GM06990 (cell line): Measurements from ENCODE around the gene EFEMP2.

Experiments used
- DNase-seq: peaks from one replicate; pipeline ENCODE4 v3.0.0-alpha.2; 2011; ENCODE audit not compliant: insufficient read length; ENCODE audit errors: extremely low read depth
- H3K27me3 ChIP-seq: replicated peaks from 2 replicates; pipeline ENCODE4 v1.6.0; 2011; ENCODE audit warnings: low read length; ENCODE audit not compliant: control insufficient read depth, insufficient read depth
- H3K36me3 ChIP-seq: 2 replicates; pipeline ENCODE4 v1.5.1; 2011; ENCODE audit warnings: low read length; ENCODE audit not compliant: control insufficient read depth, insufficient read depth
- H3K4me3 ChIP-seq: replicated peaks from 2 replicates; pipeline ENCODE4 v1.5.1; 2011; ENCODE audit warnings: low read depth, mild to moderate bottlenecking, control low read depth, low read length
- TF ChIP-seq, protein P1 (sequence below): IDR thresholded peaks from 2 replicates; pipeline ENCODE4 v1.5.1; 2011; ENCODE audit warnings: low read length, control low read depth, mild to moderate bottlenecking, inconsistent platforms; ENCODE audit not compliant: insufficient read depth, poor library complexity, severe bottlenecking

EFEMP2 gene

DNA sequence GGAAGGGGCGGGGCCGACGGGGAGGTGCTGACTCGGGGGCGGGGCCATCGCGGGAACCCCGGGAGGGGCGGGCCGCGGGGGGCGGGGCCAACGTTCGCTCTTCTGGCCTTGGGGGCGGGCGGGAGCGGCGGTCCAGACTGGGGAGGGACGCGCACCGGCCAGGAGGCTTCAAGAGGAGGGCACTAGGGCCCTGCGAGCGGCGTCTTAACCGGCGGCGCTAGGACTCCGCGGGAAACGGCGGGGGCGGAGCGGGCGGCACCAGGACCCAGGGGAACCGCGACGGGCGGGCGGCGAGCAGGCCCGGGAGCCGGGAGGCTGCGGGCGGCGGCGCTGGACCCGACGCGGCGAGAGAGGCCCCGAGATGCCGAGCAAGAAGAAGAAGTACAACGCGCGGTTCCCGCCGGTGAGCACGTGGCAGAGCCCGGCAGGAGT is 46.6 kb upstream of the EFEMP2 start, which contains the start of gene DRAP1:
Gene DRAP1 (plus strand): TSS at position 286 of the 432 bp plus-strand sequence. CDS start 76 bp downstream, at position 362.
- peak; percentile 96 for DNase-seq
- H3K4me3 ChIP-seq: peak within 1 kb of the TSS; percentile 96
- H3K27me3 ChIP-seq: no peaks in the 10 kb centered on the region
- H3K36me3 ChIP-seq: peaks cover 13% of the 10 kb centered on the region
- TF ChIP-seq, protein P1, sequence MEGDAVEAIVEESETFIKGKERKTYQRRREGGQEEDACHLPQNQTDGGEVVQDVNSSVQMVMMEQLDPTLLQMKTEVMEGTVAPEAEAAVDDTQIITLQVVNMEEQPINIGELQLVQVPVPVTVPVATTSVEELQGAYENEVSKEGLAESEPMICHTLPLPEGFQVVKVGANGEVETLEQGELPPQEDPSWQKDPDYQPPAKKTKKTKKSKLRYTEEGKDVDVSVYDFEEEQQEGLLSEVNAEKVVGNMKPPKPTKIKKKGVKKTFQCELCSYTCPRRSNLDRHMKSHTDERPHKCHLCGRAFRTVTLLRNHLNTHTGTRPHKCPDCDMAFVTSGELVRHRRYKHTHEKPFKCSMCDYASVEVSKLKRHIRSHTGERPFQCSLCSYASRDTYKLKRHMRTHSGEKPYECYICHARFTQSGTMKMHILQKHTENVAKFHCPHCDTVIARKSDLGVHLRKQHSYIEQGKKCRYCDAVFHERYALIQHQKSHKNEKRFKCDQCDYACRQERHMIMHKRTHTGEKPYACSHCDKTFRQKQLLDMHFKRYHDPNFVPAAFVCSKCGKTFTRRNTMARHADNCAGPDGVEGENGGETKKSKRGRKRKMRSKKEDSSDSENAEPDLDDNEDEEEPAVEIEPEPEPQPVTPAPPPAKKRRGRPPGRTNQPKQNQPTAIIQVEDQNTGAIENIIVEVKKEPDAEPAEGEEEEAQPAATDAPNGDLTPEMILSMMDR: no peak

DNA sequence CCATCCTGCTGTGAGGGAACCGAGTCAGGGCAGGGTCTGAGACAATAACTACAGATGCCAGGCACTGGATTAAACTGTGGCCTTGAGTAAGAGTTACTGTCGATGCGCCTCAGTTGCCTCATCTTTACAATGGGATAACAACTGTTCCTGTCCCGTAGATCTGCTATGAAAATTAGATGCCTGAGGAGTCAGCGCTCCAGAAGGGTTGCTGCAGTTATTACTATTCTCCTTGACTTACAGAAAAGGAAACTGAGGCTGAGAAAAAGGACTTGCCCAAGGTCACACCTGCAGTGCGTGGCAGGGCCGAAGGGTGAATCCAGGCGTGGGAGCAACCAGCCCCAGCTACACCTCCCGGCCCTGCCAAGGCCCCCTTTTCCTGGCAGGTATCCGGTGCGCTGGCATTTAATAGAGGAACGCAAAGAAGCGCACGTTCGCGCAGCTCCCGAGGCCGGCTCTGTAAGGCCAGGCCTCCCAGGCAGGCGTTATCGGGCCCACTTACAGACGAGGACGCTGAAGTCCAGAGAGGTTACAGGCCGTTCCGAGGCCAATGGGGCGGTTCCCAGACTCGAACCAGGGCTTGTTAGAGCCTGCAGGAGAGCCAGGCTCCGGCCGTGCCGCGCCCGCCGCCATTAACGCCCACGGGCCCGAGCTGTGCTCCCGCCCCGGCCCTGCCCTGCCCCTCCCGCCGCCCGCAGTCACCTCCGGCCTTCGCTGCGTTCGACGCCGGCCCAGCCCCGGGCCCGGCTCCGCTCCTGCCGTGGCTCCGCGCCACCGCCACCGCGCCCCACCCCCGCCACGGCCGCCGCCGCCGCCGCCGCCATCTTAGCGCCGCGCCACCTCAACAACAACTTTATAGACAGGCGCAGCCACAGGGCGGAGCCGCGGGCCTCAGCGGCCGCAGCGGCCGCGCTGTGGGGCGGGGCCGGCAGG is 45.9 kb upstream of the EFEMP2 start, which contains the start of gene C11orf68:
Gene C11orf68 (minus strand): TSS at position 852 of the 930 bp plus-strand sequence. CDS start 31 bp downstream, at position 821.
- H3K4me3 ChIP-seq: peak within 1 kb of the TSS; percentile 96
- TF ChIP-seq, protein P1: no peak
- H3K36me3 ChIP-seq: peaks cover 13% of the 10 kb centered on the region
- no peak for DNase-seq
- H3K27me3 ChIP-seq: no peaks in the 10 kb centered on the region

DNA sequence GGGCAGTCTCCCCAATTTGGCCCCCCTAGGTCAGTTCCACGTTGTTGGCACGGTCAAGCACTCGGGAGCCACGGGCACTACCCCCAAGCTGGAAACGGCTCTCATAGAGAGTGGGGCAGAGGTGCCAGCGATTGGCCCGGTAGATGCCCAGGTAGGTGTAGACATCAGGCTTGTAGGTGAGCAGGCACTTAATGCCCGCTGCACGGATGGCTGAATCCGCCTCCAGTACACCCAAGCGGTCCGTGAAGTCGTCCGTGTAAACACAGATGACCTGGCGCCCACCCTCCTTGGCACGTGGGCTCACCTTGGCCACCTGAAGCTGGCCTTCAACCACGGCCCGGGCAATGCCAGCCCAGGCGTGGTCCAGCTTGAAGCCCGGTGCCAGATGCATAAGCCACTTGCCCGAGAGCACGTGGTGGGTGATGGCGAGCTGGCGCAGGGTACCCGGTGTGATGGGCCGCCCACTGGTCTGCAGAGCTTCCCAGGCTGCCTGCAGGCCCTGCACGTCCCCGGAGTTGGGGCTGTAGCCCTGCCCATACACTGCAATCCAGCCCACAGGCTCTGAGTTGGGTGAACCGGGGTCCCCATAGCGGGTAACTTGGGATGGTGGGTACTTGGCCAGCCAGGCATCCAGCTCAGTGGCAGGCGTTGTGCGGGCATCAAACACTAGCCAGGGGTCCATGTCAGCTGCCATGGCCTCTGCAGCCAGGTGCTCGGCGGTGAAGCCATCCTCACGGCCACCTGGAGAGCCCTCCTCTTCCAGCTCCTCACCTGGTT is 45.0 kb upstream of the EFEMP2 start:
- DNase-seq: no peak
- TF ChIP-seq, protein P1: no peak
- peak overlapping the region; percentile 96 for H3K4me3 ChIP-seq
- no peaks in the 10 kb centered on the region for H3K27me3 ChIP-seq
- peaks cover 8% of the 10 kb centered on the region for H3K36me3 ChIP-seq

DNA sequence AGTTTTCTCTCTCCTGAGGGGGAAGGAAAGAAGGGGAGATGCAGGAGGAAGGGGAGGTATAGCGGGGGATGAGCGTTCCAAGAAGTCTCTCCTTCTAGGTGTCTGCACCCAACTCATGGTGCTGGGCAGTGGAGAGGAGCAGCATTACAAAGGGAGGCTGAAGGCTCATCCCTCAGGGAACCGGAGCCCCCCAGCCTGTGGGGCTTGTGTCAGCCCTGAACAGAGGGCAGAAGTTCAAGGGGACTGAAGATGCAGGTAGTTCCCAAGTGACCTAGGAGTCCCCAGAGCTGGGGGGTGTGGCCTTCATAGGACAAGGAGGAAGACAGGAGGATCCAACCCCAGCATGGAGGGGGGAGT is 44.5 kb upstream of the EFEMP2 start:
- no peaks in the 10 kb centered on the region for H3K27me3 ChIP-seq
- TF ChIP-seq, protein P1: no peak
- H3K36me3 ChIP-seq: peaks cover 3% of the 10 kb centered on the region
- no peak overlapping the region for H3K4me3 ChIP-seq
- no peak for DNase-seq

DNA sequence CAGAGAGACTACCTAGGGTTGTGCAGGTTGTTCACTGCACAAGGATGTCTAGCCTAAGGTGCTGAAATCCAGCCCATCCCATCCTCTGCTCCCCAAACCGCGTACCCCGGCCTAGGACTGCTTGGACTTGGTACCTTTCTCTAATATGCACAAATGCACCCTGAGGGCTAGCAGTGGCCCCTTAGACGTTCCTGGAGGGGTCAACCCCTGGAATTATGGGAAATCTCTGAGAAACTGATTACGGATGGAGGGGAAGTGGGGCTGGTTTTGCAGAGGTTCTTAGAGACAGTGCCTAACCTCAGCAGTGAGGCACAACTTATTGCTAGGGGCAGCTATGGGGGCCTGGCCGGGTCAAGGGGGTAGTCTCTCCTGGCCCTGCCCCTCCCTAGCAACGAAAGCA is 43.8 kb upstream of the EFEMP2 start:
- no peak for DNase-seq
- Histone ChIP-seq H3K4me3 (no peak overlapping the region), H3K27me3 (no peaks in the 10 kb centered on the region), H3K36me3 (peaks cover 2% of the 10 kb centered on the region)
- TF ChIP-seq, protein P1: no peak
